NCI-H1417 treated with DMSO at 0.1 percent for 48 hours (cell line): ENCODE results near the gene MARK4.
"Not testable (repeated sequence)": the region's sequence is repeated elsewhere in the genome, so short reads cannot be mapped to it uniquely, and the experiment has no call there.

Experiments used
- DNase-seq: peaks from one replicate; lab custom pipeline; 2025; lab: John Stamatoyannopoulos, UW

MARK4 gene

GRCh38 chr19:45244133-45244794 is 6.8 kb upstream of the MARK4 start:
- no peak for DNase-seq

- DNase-seq: no peak
Observed at GRCh38 chr19:45245334-45245787, 5.7 kb upstream of the MARK4 start, which contains the start of gene EXOC3L2. Gene EXOC3L2, minus strand, starts transcription at chr19:45245407. Its CDS starts 6,362 bp downstream, at chr19:45239045.

GRCh38 chr19:45245826-45246225 is 5.2 kb upstream of the MARK4 start:
- no peak for DNase-seq

GRCh38 chr19:45247136-45247535 is 3.9 kb upstream of the MARK4 start:
- no peak for DNase-seq

GRCh38 chr19:45249261-45250033 is 1.6 kb upstream of the MARK4 start:
- no peak for DNase-seq

- DNase-seq: no peak
Observed at GRCh38 chr19:45250216-45250831, 747 bp upstream of the MARK4 start.

- no peak for DNase-seq
Observed at GRCh38 chr19:45251452-45252354, 632 bp downstream of the MARK4 start.

- DNase-seq: no peak
Observed at GRCh38 chr19:45253396-45254027, 2.4 kb downstream of the MARK4 start.

GRCh38 chr19:45254044-45254531 is 3.0 kb downstream of the MARK4 start:
- no peak for DNase-seq

- DNase-seq: no peak
Observed at GRCh38 chr19:45255611-45256157, 4.6 kb downstream of the MARK4 start.

GRCh38 chr19:45256836-45257235 is 5.8 kb downstream of the MARK4 start:
- DNase-seq: no peak

GRCh38 chr19:45258862-45259261 is 7.8 kb downstream of the MARK4 start:
- no peak for DNase-seq

- DNase-seq: no peak
Observed at GRCh38 chr19:45262570-45262969, 11.5 kb downstream of the MARK4 start.

- DNase-seq: no peak
Observed at GRCh38 chr19:45263013-45263412, 11.9 kb downstream of the MARK4 start.

GRCh38 chr19:45264781-45265317 is 13.8 kb downstream of the MARK4 start:
- DNase-seq: no peak

- DNase-seq: no peak
Observed at GRCh38 chr19:45265375-45265774, 14.3 kb downstream of the MARK4 start.

GRCh38 chr19:45267296-45267695 is 16.2 kb downstream of the MARK4 start:
- no peak for DNase-seq

GRCh38 chr19:45269939-45270338 is 18.9 kb downstream of the MARK4 start:
- DNase-seq: not testable (repeated sequence)

GRCh38 chr19:45271098-45271734 is 20.1 kb downstream of the MARK4 start:
- no peak for DNase-seq

- no peak for DNase-seq
Observed at GRCh38 chr19:45271735-45272108, 20.7 kb downstream of the MARK4 start.
